NOMO-1 treated with dmso at 0.1 percent for 144 hours (cell line): Measurements from ENCODE around the gene WDR45B.

Experiments
- DNase-seq: peaks from one replicate; lab custom pipeline; 2025; ENCODE audit not compliant: unreplicated experiment; lab: John Stamatoyannopoulos, UW

The WDR45B gene

DNA sequence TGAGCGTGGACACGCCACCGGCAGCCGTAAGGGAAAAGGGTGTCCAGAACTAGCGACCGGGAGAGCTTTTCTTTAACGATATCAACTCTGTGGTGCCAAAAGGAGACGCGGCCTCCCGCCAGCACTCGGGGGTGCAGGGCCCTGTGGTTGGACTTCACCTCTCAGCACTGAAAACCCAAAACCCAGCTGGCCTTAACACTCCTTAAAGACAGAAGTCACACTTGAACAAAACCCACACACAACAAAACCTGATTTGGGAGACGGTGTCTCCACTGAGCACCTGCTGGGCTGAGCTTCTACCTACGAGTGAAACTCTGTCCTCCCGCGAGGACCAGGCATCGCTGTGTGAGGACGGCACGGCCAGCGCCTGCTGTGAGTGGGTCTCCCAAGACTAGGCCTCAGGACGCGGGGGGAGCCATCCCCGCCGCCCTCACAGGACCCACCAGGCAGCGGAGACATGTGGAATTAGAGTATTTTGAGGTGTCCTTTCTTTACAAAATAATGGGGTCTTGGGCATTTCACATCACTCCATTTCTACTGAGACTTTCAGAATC, 46.7 kb downstream of the WDR45B start:
- DNase-seq, result no peak

DNA sequence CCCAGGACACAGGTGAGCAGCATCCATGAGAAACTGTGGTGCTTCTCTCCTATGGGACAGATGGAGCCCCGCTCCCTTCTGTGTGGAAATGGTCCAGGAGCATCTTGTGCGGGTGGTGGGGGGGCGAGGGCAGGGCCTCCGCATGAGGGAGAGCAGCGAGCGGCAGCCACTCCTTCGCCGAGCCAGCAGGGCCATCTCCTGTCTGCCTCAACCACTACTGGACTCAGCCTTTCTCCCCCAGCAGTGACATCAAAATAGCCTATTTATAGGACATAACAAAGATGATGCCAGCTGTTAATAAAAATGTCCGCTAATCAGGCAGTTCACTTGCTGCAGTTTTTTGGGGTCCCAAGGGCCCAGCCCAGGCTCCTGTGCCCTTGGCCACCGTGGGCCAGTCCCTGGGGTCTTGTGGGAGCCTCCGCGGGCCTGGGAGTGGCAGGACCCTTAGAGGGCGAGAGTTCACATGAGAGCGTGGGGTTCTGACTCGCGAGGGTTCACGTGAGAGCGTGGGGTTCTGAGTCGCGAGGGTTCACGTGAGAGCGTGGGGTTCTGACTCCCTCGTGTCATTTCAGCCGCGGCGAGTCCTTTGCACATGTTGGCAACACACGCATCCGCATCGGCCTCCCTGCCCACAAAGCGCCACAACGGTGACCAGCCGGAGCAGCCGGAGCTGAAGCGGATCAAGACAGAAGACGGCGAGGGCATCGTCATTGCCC, 47.4 kb downstream of the WDR45B start:
- DNase-seq, result no peak

DNA sequence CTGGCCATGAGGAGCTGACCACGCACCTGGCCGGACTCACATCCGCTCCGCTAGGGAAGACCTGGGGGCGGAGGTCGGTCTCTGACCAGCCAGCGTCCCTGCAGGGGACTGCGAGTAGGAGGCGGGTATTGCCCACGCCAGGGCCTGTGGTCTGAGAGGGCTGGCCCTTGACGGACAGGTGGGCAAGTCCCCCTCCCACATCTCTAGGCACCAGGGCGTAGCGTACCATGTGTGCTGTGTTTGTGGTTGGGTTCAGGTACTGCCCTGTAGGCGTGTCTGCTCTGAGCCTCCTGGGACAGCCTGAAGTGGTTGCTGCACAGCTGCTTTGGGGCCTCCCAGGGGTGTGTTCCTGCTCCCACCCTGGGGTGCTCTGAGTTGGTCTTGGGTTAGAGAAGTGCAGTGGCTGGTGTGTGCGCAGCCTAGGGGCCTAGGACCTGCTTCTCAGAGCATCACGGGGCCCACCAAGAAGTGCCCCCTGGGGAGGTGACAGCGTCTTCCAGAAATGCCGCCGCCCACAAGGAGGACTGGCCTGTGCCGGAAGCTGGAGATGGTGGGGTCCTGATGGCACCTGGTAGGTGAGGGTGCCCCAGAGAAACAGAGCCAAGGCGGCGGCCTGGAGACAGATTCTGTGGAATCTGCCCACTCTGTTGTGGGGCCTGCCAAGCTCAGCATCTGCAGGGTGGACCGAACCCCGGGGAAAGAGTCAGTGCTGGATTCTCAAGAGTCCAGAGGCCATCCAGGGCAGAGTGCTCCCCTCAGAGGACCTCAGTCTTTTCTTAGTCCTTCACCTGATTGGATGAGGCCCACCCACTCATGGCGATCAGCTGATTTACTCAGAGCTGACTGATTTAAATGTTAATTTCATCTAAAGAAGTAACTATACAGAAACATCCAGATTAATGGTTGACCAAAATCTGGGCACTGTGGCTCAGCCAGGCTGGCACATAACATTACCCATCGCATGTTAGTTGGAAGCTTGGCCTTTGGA, 48.3 kb downstream of the WDR45B start:
- DNase-seq, result no peak

DNA sequence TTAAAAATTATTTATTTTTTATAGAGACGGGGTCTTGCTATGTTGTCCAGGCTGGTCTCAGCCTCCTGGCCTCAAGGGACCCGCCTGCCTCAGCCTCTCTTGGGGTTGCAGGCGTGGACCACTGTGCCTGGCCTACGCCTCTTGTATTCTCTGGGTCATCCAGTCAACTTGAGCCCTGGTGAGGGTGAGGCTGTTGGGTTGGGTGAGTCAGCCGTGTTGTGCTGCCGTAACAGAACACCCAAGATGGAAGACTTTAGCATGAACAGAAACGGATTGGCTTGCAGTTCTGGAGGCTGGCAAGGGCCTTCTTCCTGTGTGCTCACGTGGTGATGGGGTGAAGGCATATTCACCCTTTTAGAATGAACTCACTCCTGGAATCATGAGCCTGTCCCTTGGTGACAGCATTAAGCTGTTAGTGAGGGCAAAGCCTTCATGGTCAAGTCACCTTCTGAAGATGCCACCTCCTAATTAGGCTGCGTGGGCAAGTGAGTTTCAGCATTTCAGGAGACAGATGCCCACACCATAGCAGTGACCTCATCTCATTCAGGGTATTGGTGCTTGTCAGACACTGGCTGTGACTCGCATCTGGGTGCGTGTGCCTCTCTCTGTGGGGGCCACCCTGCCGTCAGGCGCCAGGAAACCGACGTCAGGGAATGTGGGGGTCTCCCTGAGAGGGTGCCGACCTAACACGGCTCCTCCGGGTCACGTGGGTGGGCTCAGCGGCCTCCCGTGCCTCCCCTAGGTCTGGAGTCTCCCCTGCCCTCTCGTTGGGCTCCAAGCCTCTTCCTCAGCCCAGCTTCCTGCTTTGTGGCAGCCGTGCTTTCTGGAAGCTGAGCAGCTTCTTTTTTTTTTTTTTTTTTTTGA, 49.8 kb downstream of the WDR45B start:
- DNase-seq, result no peak

DNA sequence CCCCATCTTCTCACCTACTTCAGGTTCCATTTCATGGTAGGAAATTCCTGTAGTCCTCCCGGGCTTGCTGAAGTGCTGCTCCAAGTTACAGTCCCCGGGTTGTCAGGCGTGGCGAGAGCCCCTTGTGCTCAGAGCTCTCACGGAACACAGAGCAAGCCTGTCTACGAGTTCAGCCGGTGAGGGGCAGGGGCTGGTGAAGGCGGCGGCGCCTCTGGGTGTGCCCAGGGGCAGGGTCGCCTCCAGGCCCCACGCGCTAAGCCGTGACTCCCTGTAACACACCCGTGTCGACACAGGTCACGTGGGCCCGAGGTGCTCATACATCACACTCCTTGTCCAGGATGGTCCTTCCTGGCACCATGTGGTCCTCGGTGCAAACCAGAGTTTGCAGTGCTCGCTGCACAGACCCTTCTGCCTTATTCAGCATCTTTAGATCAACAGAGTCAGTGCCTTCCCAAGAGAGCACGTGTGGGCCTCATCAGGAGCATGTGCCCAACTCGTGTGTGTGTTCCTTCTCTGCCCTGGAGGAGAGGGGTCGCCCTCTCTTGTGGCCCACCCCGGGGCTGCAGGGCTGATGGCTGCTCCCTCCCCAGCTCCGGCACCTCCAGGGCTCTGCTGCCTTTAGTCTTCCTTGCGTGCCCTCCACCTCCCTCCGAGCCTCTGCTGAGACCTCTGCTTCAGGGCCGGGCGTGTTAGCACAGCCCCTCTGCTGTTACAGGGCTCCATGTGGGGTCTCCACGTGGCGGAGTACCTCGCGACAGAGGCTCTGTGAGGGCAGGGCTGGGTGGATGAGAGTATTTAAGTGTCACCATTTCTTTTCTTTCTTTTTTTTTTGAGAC, 51.2 kb downstream of the WDR45B start:
- DNase-seq, result no peak

DNA sequence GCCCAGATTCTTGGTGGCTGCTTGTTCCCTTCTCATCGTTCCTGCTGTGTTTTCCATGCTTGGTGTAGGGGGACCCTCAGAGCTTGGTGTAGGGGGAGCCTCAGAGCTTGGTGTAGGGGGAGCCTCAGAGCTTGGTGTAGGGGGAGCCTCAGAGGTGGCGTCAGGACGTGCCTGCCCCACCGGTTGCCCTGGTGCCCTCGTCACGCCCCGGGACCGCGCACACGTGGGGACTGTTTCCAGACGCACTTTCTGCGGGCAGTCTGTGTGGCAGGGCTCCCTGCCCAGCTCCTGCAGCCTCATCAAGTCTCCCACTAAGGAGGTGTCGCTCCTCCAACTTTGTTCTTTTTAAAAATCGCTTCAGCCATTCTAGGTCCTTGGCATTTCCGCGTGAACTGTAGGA, 51.9 kb downstream of the WDR45B start:
- no peak for DNase-seq

DNA sequence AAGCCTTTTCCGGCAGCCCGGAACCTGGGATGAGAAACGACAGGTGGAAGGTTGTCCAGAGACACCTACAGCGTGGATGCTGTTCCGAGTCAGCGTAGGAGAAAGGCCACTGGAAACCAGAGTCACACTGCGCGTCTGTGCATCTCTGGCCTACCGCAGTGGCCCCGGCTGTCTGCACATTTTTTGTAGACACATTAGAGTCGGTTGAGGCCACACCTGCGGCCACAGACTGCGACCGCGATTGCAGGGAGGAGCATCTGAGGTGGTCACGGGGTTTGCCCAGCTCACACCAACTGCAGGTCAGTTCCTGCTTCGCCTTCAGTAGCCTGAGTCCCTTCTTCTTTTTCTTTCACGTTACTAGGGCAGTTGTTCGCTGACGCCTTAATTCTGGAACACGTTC, 52.4 kb downstream of the WDR45B start:
- DNase-seq, result no peak

DNA sequence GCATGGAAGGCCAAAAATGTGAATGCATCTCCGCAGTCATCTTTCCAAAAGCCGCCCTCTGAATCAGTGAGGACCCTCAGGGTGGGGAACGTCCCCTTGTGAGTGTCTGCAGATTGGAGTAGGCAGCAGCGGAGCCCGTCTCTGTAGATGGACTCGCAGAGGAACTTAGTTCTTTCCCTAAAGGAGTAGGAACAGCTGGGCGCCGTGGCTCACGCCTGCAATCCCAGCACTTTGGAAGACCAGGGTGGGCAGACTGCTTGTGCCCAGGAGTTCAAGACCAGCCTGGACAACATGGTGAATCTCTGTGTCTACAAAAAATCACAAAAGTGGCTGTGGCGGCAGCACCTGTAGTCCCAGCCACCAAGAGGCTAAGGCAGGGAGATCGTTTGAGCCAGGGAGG, 53.7 kb downstream of the WDR45B start:
- no peak for DNase-seq

DNA sequence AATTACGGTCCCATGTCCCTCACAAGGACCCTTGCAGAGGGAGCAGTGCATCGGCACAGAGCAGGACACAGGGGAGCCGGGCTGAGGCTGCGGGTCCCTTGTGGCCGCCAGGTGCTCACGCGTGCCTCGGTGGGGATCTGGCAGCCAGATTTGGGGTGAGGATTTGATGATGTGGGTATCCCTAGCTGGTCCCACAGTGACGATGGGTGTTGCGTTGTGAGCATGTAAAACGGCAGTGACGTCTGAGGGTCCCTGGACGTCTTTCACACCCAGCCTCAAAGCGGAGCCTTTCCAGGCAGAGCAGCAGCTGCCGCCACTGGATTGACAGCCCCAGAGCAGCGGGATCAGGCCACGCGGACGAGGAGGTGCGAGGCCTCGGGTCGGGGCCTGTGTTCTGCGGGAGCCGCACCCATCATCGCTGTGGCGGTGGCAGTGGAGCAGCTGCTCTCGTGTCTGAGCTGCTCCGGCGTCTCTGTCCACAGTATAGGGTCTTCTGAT, 54.6 kb downstream of the WDR45B start:
- DNase-seq, result no peak

DNA sequence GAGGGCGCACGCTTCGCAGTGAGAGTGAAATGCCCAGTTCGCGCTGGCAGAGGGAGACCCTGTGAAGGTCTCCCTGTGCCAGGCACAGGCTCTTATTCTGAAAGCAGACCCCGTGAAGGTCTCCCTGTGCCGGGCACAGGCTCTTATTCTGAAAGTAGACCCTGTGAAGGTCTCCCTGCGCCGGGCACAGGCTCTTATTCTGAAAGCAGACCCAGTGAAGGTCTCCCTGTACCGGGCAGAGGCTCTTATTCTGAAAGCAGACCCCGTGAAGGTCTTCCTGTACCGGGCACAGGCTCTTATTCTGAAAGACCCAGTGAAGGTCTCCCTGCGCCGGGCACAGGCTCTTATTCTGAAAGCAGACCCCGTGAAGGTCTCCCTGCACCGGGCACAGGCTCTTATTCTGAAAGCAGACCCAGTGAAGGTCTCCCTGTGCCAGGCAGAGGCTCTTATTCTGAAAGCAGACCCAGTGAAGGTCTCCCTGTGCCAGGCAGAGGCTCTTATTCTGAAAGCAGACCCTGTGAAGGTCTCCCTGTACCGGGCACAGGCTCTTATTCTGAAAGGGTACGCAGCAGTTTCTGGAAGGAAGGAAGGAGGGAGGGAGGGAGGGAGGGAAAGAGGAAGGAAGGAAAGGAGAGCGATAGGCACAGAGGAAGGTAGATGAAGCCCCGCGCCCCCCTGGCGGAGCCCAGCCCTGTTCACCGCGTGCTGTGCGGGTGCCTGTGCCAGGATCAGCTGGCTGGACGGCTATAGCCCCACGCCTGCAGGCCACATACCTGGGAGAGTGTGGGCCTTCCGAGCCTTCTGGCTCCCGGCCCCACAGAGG, 55.3 kb downstream of the WDR45B start:
- peak; percentile 71 for DNase-seq

DNA sequence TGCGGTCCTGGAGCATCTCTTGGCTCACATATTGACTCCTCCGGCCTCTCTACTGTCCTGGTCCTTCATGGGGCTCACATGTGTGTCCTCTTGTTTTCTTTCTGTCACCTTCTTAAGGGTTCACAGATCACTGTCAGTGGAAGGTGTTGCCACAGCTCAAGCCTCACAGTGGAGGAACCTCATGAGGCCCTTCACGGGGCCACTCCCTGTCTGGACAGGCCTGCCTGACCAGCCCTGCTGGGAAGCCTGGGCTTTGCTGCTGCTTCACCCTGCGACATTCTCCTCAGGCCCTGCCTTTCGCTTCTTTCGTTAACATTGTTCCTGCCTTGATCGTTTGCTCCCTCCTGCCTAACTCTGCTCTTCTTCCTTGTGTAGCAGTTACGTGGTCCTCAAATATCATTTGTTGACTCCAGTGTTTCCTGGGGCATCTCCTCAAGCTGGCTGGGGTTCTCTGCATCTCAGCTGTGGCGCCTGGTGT, 55.9 kb downstream of the WDR45B start:
- DNase-seq, result no peak

DNA sequence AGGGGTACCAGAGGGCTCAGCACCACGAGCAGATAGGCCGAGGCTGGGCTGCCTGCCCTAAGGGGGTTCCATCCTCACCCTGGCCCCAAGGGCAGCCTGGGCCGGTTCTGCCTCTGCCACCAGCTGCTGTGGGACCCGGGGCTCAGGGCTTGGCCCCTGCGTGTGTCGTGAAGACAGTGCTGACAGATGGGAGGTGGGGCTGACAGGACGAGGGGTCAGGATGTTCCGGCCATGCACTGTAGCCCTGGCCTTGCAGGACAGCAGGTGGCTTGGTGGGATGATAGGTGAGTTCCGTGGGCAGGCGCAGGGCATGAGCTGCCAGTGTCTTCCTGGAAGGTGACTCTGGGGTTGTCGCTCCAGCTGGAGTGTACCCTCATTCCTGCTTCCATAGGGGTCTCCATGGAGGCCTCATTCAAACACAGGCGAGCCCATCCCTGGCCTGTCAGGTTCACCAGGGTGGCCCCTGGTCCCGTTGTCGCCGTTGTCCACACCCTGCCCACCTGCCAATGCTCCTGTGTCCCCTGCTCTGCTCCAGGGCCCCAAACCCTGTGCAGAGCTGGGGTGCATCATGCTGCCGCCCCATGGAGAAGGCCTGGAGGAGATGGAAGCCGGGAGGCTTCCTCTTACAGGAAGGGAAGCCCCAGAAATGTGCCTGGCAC, 57.2 kb downstream of the WDR45B start:
- DNase-seq, result no peak

DNA sequence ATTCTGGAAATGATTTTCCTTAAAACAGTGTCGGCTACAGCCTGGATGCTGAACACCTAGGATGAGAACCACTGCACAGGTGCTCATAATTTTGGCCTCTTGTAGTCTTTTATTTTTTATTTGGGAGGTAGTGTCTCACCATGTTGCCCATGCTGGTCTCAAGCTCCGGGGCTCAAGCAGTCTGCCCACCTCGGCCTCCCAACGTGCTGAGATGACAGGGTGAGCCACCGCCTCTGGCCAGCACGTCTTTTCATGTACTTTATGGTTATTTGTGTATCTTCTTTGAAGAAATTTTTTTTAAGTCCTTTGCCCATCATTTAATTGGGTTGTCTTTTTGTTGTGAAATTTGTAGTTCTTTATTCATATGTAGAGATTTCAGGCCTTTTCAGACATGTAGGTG, 58.0 kb downstream of the WDR45B start:
- DNase-seq, result no peak

DNA sequence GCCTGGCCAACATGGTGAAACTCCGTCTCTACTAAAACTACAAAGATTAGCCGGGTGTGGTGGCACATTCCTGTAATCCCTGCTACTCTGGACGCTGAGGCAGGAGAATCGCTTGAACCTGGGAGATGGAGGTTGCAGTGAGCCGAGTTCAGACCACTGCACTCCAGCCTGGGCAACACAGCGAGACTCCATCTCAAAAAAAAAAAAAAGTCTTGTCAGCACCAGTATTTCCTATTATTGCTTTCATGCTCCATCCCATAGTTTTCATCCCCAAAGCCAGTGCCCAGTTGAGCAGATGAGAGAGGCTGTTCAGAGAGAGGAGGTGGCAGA, 58.4 kb downstream of the WDR45B start:
- DNase-seq, result no peak

DNA sequence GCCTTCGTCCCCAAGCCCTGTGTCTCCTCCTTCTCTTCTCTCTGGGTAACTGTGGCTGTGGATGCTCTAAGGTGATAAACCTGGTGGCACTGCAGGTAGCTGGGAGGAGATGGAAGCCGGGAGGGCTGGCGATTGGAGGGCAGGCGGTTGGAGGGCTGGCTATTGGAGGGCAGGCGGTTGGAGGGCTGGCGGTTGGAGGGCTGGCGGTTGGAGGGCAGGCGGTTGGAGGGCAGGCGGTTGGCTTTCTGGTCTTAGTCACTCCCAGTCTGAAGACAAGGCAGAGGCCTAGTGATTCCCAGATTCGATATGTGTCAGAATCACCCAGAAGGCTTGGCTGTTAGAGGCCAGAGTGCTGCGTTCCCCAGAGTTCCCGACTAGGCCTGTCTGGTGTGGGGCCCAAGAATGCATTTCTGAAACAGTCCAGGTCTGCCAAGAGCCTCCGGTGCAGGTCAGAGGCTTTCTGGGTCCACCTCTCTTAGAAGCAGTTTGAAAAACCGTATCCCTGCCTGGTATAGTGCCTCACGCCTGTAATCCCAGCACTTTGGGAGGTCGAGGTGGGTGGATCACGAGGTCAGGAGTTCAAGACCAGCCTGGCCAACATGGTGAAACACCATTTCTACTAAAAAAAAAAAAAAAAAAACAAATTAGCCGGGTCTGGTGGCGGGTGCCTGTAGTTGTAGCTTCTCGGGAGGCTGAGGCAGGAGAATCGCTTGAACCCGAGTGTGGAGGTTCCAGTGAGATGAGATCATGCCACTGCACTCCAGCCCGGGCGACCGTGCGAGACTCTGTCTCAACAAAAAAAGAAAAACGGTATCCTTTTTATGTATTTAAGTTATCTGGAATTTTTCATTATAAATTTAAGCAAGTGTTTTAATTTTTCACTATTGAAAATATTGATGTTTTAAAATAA, 59.7 kb downstream of the WDR45B start:
- no peak for DNase-seq

DNA sequence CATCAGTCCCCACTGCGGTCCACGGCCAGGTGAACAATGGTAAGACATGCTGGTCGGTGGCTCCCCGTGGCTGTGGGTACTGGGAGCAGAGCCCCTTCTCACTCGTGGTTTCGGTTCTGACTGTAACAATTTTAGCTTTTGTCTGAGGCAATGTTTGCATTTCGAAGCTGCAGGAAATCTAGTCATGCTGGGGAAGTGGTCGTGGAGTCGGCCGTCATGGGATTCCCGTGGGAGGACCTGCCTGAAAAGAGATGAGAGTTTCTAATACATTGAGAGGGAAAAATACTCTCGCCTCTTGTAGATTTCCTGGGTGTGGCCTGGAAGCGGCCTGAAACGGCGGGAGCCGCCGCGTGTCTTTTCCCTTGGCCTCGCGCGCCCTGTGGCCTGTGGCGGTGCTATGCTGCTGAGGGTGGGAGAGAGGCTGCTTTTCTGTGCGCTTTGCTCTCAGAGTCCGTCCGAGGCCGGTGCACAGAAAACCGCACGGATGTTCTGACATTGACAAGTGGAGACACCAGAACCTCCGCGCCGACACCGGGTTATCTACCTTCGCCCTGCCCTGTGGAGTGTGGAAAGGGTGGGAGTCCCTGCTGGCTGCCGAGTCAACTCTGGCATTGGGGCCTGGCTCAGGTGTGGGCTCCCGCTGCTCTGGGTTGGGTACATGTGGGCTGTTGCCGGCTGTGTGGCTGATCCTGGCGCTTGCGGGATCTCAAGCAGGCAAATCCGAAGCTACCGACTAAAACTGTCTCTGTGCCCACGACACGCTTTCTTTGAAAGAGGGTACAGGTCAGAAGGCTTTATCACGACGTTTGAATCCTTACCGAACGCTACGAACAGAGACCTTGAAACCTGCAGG, 60.8 kb downstream of the WDR45B start:
- DNase-seq, result no peak
